Ovary (tissue), 9 donors: ENCODE results near the gene PRMT2. TPM values are rescaled to one million over a fixed set of nuclear protein-coding genes. Genes with fewer than 3 reads are reported as not detected.
"Not testable (repeated sequence)": the region's sequence is repeated elsewhere in the genome, so short reads cannot be mapped to it uniquely, and the experiment has no call there.

Experiments
- DNase-seq, 5 donors: peaks; one replicate each; pipeline ENCODE4 v3.0.0-alpha.2; 2019 to 2020
- H3K27ac ChIP-seq, 2 donors: fragments of 200-600 bp; one replicate each; pipeline versions ENCODE4 v1.5.1 to v1.8.0; 2019 to 2022
- H3K27me3 ChIP-seq: fragments of 200-600 bp; one replicate; pipeline ENCODE4 v1.8.0; 2022
- H3K36me3 ChIP-seq: fragments of 200-600 bp; sonication (generic); one replicate; pipeline ENCODE4 v1.5.1; 2019
- H3K4me1 ChIP-seq: one replicate; pipeline ENCODE4 v1.8.1; 2013; ENCODE audit warnings: mild to moderate bottlenecking, moderate library complexity; ENCODE audit not compliant: insufficient read depth
- H3K4me3 ChIP-seq: fragments of 200-600 bp; sonication (generic); one replicate; pipeline ENCODE4 v1.5.1; 2017
- H3K9me3 ChIP-seq, 2 donors: fragments of 200-600 bp in 1 of 2; sonication (generic) in 1 of 2; one replicate each; pipeline versions ENCODE4 v1.5.1 to v1.8.1; 2013 to 2019; ENCODE audit warnings: mild to moderate bottlenecking in 1 of 2, moderate library complexity in 1 of 2
- EP300 ChIP-seq: sonication (generic); formaldehyde crosslinking; IDR thresholded peaks from one replicate; pipeline ENCODE4 v1.6.1; 2017; ENCODE audit warnings: antibody characterized with exemption
- POLR2A ChIP-seq: fragments of 450-650 bp; IDR thresholded peaks from one replicate; pipeline ENCODE4 v1.6.1; 2017; ENCODE audit warnings: antibody characterized with exemption, mild to moderate bottlenecking, moderate library complexity
- WGBS, 3 donors: extraction: QIAGEN DNeasy Blood & Tissue Kit in 1 of 3; methylation state at CpG; one replicate each; pipeline versions ENCODE4 v1.1.5 to v1.1.7; 2013 to 2017; 5-methylcytosine and 5-hydroxymethylcytosine counted together
- intact Hi-C, 4 donors: fragments of 100-400 bp; cut with DNase I; formaldehyde crosslinking; loops; one replicate each; pipeline versions ENCODE4 v1.11.0 to v1.15.1; 2022 to 2023
- polyA plus RNA-seq, 2 donors: library from polyadenylated mRNA; stranded (reverse); fragments of 200-250 nt in 1 of 2; fragments of 350-450 nt in 1 of 2; fragmentation: Illumina TruSeq in 1 of 2; extraction: RNeasy Lipid Tissue Mini Kit (QIAGEN cat#74804) in 1 of 2; gene quantifications; one replicate each; pipeline ENCODE4 v1.2.3, GENCODE V29; 2013 to 2014
- total RNA-seq, 7 donors: library from RNA; depleted of rRNA in 2 of 7; stranded (reverse); fragments of >200 nt in 2 of 7; fragmentation: NEBNext Ultra II Directional in 3 of 7; extraction: Animal tissue kit (Norgen Biotek cat#: 25700) in 3 of 7; gene quantifications; one replicate each; pipeline versions ENCODE4 v1.1.0 to v1.2.4, GENCODE V29; 2016 to 2023
- TF ChIP-seq, protein P1 (sequence below), 3 donors: fragments of 450-650 bp in 2 of 3; fragments of 200-600 bp in 1 of 3; IDR thresholded peaks; one replicate each; pipeline versions ENCODE4 v1.5.1 to v1.8.0; 2016 to 2022; ENCODE audit warnings: antibody characterized with exemption in 3 of 3, mild to moderate bottlenecking in 1 of 3
- donor health status: DM: no; HTN: no; CAD: no; lungs with moderate emphysema.
- donor health status: DM: no; HTN: no; CAD: no.
- donor health status: Bipolar disorder and iron deficiency.
- donor health status: DM: yes; HTN: yes; CAD: no.
- donor health status: DM: no; HTN: no; CAD: no.
- donor health status: DM: yes; HTN: yes; CAD: no.

Gene PRMT2
- total and polyA plus RNA-seq, 9 donors = 62.6 to 125 (median 98.1) TPM

GRCh38 chr21:46674430-46675007 lies 39.0 kb downstream of the PRMT2 start:
- no peak for DNase-seq
- no peaks in the 10 kb centered on the region for H3K27me3 ChIP-seq
- H3K36me3 ChIP-seq = no peaks in the 10 kb centered on the region
- no peaks in the 10 kb centered on the region for H3K9me3 ChIP-seq
- TF ChIP-seq EP300 = no peak
- no peak for TF ChIP-seq POLR2A
- TF ChIP-seq, protein P1, sequence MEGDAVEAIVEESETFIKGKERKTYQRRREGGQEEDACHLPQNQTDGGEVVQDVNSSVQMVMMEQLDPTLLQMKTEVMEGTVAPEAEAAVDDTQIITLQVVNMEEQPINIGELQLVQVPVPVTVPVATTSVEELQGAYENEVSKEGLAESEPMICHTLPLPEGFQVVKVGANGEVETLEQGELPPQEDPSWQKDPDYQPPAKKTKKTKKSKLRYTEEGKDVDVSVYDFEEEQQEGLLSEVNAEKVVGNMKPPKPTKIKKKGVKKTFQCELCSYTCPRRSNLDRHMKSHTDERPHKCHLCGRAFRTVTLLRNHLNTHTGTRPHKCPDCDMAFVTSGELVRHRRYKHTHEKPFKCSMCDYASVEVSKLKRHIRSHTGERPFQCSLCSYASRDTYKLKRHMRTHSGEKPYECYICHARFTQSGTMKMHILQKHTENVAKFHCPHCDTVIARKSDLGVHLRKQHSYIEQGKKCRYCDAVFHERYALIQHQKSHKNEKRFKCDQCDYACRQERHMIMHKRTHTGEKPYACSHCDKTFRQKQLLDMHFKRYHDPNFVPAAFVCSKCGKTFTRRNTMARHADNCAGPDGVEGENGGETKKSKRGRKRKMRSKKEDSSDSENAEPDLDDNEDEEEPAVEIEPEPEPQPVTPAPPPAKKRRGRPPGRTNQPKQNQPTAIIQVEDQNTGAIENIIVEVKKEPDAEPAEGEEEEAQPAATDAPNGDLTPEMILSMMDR (IDR thresholded peaks at IDR 0.05) = no peak
- H3K4me1 ChIP-seq = no peaks in the 10 kb centered on the region
- H3K4me3 ChIP-seq = no peak overlapping the region
- 85 to 86% (median 85%) methylated on average over 9 of the region's 9 CpGs for WGBS, 3 donors
- H3K27ac ChIP-seq = no peak overlapping the region
- intact Hi-C loops = no loop called here

GRCh38 chr21:46675595-46676280 lies 40.3 kb downstream of the PRMT2 start:
- 23 to 47% (median 27%) methylated on average over 2 of the region's 2 CpGs for WGBS, 3 donors
- no peak overlapping the region for H3K4me3 ChIP-seq

DNA sequence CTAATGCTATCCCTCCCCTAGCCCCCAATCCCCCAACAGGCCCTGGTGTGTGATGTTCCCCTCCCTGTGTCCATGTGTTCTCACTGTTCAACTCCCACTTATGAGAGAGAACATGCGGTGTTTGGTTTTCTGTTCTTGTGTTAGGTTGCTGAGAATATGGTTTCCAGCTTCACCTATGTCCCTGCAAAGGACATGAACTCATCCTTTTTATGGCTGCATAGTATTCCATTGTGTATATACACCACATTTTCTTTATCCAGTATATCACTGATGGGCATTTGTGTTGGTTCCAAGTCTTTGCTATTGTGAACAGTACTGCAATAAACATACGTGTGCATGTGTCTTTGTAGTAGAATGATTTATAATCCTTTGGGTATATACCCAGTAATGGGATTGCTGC lies 41.1 kb downstream of the PRMT2 start:
- WGBS, 3 donors = 84 to 97% (median 88%) methylated on average over 2 of the region's 2 CpGs
- H3K4me3 ChIP-seq, H3K4me1 ChIP-seq, DNase-seq, H3K9me3 ChIP-seq, H3K36me3 ChIP-seq, H3K27me3 ChIP-seq, H3K27ac ChIP-seq, intact Hi-C loops: not testable (repeated sequence)

More at GRCh38 chr21:46675595-46676280, 40.3 kb downstream of the PRMT2 start:
- Histone ChIP-seq H3K4me1 (no peaks in the 10 kb centered on the region), H3K9me3 (no peaks in the 10 kb centered on the region), H3K36me3 (no peaks in the 10 kb centered on the region), H3K27me3 (no peaks in the 10 kb centered on the region), H3K27ac (no peak overlapping the region)
- no peak for DNase-seq
- intact Hi-C loops = no loop called here
- TF ChIP-seq POLR2A (no peak), EP300 (no peak)
- TF ChIP-seq, protein P1 (IDR thresholded peaks at IDR 0.05) = no peak

DNA sequence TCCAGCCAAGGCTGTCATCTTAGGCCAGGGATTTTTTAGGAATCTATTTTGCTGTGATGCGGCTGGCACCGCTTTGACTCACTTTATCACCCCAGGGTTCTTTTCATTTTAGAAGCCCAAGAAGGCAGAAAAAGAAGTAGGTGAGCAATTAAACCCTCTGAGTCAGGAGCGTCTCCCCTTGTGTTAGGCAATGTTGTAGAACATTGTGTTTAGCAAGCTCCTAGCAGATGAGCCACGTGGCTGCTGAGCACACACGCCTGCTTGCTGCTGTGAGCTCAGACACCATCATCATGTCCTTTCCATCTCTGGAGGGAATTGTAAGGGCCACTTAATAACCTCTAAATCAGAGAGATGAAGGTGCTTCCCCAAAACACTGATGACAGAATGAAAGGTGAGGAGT lies 46.1 kb downstream of the PRMT2 start:
- intact Hi-C loops, H3K27me3 ChIP-seq, H3K4me3 ChIP-seq, DNase-seq, H3K36me3 ChIP-seq, H3K9me3 ChIP-seq, H3K4me1 ChIP-seq, H3K27ac ChIP-seq: not testable (repeated sequence)
- WGBS, 3 donors = 48 to 60% (median 49%) methylated on average over 5 of the region's 5 CpGs

DNA sequence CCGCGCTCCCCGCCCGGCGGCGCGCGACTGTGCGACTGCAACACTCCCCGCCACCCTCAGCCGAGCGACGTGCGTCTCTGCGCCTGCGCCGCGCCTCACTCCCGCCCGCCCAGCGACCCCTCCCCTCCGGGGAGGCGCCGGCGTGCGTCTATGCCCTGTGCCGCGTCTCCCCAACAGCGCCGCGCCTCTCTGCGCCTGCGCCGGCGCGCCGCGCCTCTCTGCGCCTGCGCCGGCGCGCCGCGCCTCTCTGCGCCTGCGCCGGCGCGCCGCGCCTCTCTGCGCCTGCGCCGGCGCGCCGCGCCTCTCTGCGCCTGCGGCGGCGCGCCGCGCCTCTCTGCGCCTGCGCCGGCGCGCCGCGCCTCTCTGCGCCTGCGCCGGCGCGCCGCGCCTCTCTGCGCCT lies 63.2 kb downstream of the PRMT2 start:
- H3K4me3 ChIP-seq, DNase-seq, intact Hi-C loops, H3K27ac ChIP-seq, H3K9me3 ChIP-seq, H3K4me1 ChIP-seq, H3K36me3 ChIP-seq, H3K27me3 ChIP-seq: not testable (repeated sequence)
- 76 to 87% (median 80%) methylated on average over 2 to 28 of the region's 81 CpGs for WGBS, 3 donors

DNA sequence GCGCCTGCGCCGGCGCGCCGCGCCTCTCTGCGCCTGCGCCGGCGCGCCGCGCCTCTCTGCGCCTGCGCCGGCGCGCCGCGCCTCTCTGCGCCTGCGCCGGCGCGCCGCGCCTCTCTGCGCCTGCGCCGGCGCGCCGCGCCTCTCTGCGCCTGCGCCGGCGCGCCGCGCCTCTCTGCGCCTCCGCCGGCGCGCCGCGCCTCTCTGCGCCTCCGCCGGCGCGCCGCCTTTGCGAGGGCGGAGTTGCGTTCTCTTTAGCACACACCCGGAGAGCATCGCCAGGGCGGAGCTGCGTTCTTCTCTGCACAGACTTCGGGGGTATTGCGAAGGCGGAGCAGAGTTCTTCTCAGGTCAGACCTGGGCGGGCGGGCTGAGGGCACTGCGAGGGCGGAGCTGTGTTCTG lies 63.6 kb downstream of the PRMT2 start:
- DNase-seq, H3K27ac ChIP-seq, intact Hi-C loops, H3K27me3 ChIP-seq, H3K4me1 ChIP-seq, H3K9me3 ChIP-seq, H3K4me3 ChIP-seq, H3K36me3 ChIP-seq: not testable (repeated sequence)
- 71 to 83% methylated on average over 6 to 34 of the region's 69 CpGs; no CpG with 5 or more reads in 1 of the 3 donors for WGBS, 3 donors

Other genes with a start within 250 kb of the PRMT2 start
- 10 to 100 TPM; 27.0 to 40.3 (median 36.2) TPM for gene DIP2A, start 176.8 kb upstream of the PRMT2 start, total RNA-seq
- 10 to 100 TPM; 20.5 to 21.3 TPM for gene DIP2A, start 176.8 kb upstream of the PRMT2 start, polyA plus RNA-seq
- 1 to 10 TPM in 5 of 7 donors, under 1 TPM in 2; 0.53 to 3.7 (median 2.3) TPM for gene S100B, start 30.6 kb upstream of the PRMT2 start, total RNA-seq
- 10 to 100 TPM in 1 of 2 donors, 1 to 10 TPM in 1; 8.5 to 16.8 TPM for gene S100B, start 30.6 kb upstream of the PRMT2 start, polyA plus RNA-seq